Measurements from ENCODE around the gene PPP1R26.

The PPP1R26 gene

DNA sequence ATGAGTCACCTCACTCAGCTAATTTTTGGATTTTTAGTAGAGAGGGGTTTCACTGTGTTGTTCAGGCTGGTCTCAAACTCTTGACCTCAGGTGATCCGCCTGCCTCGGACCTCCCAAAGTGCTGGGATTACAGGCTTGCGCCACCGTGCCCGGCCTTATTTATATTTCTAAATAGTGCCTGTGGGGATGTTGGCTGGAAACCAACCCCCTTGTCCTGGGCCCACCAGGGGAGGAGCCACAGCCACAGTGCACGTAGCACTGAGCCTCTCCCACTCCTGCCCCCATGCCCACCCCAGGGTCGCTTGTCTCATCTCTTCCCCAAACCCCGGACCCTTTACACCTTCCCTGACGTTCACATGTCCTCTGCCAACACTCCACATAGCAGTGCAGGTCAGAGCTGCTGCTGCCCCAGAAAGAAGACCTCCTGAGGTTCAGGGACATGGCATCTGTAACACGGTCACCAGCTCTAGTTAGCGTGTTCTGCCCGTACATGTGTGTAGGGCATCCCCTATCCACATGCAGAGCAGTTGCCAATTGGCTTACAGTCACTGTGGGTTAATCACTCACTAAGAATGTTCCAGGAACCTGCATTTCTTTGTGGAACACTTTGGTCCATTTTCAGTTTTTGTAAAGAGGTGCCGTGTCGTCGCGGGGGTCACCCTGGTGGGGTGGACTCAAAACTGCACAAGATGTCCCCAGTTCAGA lies 10.7 kb downstream of the PPP1R26 start:
- DNase-seq = no peak

DNA sequence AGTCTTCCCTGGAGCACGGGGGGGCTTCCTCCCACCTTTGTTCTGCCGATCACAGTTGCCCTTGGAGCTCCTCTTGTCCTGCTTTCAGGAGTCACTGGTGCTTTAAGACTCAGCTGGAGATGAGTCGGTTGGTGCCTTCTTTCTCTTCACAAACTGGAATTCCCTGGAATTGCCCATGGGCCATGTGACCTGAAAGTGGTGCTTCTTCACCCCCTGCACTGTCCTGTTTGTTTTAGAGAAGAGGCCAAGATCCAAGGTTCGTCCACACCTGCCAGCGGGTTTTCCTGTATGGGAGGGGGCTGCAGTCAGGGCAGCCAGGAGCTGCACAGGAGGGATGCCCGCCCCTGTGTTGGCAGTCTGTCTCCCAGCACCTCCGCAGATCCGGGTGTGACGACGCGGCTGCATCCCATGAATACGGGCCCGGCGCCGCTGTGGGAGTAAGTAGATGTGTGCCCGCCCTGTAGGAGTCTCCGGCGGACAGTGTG lies 11.4 kb downstream of the PPP1R26 start:
- no peak for DNase-seq

DNA sequence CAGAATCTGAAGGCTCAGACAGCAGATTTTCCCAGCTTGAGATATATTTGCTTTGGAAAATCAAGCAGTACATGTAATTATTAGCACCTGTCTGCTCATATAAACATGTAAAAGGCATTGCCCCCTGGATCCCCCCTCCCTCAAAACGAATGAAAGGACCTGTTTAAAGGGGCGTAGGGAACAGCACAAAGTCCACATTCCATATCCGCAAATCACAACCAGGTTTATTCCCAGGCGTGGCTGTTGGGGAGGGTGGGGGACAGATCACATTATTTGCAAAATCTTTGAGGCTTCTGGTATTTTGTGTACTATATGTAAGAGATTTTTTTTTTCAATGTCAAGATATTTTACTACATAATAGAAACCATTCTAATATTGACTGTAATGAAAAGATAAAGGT lies 12.2 kb downstream of the PPP1R26 start:
- no peak for DNase-seq

DNA sequence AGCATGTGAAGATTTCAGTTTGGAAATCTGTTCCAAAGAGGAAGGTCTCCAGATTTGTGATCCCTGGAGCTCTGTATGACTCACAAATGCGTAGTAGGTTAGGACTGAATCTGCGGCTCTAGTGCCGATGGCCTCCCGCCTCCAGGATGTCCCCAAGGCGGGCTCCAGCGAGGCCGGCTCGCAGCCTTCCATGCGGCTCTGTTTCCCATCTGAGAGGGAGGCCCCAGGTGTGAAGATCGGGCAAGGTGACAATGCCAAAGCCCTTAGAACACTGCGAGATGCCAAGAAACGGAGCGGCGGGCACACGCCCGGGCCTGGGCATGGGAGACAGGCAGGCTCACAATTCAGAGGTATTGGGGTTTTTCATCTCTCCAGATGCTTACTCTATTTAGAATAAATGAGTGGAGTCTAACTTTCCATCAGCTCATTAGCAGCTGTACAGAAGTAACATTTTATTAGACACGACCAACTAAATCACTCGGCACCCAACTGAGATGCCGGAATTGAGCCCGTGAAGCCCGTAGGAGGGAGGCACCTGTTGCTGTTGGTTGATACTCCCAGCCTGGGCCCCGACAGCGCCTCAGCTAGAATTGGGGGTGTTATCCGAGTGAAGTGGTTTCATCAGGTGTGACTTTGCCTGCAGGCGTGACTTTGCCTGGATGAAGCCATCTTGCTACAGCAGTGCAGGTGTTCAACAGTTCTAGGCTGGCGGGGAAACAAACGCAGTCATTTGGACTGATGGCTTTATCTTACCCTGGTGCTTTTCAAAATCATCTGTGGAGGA lies 13.5 kb downstream of the PPP1R26 start:
- DNase-seq = no peak

DNA sequence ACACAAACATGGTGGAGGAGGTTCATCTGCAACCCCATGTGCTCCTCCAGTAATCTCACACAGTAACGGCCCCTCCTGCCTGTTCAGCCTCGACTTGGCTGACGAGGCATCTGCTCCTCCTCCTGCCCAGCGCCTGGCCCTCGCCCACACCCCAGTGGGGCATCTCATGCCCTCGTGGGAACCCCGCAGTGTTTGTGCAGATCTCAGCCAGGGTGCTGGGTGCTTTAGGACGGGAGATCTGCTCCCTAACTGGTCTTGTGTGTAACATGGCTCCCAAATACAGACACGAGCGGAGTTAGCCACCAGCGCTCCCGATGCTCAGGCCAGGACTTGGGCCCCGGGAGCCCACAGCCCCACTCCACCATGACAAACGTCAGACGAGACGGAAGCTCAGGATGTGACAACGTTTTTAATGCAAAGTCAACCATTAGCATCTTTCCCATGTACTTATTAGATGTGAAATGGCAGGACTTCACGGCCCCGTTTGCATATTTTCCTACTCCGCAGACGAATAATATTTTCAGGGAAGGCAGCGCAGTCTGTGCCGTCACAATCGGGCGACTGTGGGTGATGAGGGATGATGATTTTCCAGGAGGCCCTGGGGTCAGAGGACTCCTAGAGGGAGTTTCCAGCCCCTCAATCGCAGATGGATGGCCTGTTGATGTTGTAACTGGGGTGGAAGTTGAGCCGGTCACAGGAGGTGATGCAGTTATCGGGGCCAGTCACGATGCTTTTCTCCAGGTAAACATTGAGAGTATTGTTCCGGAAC lies 15.4 kb downstream of the PPP1R26 start:
- DNase-seq = no peak

DNA sequence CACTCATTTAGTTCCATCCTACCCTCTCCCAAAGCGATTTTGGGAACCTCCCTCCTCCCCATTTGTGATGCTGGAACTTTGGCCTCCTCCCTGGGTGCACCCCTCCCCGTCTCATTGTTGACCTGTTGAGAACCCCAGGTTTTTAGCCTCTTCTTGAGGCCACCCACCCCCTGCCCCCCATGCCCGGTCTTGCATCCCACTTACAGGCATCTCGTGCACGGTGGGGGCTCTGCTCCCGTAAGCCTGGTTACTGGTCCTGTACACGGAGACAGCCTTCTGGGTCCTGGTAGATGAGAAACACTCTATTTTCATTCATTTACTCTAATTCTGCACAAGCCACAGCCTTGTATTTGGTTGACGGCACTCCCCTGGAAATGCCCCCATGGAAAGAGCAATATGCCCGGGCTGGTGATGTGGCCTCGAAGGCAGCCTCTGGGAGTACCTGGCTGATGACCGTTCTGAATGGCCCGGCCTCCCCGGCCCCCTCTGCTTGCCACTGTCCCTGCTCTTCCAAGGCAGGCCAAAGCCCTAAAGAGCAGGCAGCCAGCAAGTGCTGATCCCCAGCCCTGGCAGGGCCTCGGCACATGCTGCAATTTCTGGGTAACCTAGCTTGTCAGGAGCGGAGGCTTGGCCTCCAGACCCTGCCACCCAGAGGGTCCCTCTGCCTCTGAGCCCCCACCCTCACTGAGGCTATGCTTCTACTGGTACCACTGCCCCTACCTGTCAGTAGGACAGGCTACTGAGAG lies 19.0 kb downstream of the PPP1R26 start:
- no peak for DNase-seq

DNA sequence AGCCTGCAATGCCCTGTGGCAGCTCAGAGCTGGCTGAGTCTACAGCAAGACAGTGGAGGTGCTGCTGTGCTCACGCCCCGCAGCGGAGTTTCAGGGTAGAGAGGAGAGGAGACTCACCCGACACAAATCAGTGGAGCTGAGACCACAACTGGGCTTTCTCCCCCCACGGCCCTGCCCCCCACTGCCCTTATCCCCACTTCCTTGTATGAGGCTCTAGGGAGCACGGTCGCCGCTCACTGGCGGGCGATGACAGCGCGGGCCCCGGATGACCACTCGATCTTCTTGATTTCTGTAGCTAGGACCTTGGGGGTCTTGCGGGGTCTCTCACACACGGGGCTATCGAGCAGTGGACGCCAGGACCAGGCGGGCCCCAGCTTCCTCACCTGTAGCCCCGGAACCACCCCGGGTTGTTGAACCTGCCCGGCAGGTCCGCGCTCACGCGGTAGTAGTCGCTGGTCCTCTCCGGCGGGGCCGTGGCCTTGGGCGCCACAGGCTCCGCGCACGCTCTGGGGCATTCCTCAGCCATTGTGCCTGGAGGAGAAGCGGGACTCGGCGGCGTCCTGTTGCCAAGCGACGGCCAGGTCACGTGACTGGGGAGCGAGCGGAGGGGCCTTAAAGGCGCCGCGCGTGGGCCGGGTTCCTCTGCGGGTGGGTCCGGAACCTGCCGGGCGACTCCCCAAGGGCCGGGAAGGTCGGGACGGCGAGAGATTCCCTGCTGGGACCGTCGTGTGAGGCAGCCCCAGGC lies 19.9 kb downstream of the PPP1R26 start:
- peak; percentile 83 for DNase-seq

DNA sequence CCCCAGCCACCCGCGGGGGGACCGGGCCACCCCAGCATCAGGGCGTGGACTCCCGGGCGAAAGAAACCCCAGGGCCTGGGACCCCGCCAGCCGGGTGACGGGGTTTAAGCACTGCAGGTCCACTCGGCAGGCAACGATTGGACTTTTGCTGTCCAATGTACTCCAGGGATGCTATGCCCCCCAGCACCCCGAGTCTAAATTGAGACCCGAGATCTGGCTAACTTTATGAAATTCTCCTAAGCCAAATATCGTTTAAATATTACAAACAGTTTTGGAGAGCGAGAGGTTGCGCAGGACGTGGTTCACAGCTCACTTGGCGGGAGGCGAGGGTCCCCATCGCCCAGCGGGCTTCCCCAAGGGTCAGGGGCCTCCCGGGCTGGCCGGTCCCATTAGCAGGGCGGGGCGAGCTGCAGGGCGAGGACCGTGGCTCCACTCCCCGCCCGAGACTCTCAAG lies 20.5 kb downstream of the PPP1R26 start:
- DNase-seq = peak; percentile 69

DNA sequence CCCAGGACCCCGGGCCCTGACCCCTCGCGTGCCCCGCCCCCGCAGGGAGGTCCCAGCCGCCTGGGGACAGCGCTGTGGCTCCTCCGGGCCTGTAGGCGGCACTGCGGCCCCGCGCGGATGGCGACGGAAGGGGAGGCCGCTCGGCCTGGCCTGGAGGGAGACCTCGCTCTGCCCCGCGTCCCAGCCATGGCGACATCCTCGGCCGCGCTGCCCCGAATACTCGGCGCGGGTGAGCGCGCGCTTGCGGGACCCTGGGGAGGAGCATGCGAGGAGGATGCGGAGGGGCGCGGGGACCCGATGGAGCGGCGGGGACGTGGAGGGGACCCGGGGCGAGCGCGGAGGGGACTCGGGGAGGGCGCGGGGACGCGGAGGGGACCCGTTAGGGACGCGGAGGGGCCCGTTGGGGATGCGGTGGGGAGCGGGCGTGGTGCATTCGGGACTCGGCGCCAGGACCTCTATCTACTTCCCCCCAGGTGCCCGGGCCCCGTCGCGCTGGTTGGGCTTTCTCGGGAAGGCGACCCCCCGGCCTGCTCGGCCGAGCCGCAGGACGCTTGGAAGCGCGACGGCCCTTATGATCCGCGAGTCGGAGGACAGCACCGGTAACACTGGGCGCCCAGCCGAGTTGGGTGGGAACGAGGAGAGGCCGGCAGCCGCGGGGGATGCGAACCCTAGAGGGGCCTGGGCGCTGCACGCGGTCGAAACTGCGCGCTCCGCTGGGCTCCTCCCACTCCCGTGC lies 21.1 kb downstream of the PPP1R26 start, which contains the start of gene MRPS2:
MRPS2 (plus strand) TSS at position 158 of the 736 bp plus-strand sequence; CDS start at position 187, 29 bp downstream.
- DNase-seq = peak; percentile 81

DNA sequence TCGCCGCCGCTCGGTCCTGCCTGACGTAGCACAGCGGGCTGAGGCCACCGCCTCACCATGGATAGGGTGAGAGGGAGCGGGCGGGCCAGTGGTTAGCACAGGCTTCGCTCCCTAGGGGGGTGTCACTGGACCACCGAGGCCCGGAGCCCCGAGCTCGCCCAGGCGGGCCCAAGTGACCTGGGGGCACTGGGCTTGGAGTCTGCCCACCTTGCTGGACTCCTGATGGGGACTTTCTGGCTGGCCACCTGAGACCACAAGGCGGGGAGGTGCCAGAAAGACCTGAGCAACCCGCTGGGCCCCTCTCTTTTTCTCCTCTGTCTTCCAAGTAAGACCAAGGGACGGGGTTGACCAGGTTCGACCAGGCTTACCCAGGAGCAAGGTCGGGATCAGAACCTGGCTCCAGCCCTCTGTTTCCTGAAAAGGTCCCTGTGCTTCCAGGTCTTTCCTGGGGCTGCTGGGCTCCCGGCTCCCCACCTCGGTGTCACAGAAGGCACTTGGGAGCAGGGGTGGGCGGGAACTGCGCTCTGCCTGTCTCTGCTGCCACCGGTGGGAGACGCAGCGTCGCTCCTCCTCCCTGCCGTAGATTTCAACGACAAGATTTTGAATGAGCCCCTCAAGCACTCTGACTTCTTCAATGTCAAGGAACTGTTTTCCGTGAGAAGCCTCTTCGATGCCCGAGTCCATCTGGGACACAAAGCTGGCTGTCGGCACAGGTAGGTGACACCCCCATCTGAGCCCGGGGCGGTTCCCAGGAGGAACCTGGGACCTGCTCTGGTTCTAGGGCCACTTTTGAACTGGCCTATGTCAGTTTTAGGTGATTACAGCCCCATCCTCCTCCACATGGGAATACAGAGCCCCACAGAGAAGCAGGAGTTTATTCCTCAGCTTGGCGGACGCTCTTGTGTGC lies 21.9 kb downstream of the PPP1R26 start:
- DNase-seq = no peak

DNA sequence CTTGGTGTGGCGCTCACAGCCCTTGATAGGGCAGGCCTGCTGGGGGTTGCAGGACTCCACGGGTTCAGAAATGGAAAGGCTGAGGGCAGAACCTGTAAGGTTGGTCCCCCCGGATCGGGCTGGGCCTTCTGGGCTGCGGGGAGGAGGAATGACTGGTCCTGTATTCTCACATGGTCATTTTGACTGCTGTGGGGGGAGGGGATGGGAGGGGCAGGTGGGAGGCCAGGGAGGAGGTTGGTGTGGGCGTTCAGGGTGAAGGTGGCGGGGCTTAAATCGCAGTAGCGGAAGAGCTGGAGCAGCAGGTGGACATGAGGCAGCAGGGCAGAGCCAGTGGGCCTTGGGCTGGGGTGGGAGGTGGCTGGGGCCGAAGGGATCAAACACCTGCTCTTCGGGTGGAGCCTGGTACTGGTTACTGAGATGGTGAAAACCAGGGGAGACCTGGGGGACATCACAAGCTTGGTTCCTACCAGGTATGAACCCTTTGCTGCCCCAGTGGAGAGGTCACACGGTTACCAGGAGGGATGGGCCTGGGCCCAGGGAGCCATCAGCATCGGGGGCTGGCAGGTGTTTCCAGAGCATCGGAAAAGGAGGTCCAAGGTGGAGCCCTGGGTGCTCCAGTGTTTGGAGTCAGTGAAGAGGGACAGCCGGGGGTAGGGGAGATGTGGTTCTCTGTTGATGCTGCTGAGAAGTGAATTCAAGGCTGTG lies 22.7 kb downstream of the PPP1R26 start:
- DNase-seq = no peak

DNA sequence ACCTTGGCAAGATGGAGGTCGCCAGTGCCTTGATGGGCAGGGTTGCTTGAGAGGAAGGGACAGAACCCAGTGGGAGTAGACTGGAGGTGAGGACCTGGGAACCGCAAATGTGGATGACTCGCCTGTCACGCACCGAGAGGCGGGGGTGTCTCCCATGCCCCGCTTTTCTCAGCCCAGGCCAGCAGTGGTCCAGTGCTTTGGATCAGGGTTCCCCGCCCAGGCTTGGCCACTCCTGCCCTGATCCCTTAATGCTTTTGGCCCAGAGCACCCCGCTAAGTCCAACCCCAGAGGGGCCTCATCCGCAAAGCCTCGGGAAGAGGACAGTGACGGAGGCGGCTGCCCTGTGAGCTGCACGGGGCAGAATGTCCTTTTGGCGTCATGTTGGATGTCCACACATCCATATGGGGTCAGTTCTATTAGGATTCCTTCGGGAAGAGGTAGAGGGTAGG lies 23.3 kb downstream of the PPP1R26 start:
- no peak for DNase-seq

DNA sequence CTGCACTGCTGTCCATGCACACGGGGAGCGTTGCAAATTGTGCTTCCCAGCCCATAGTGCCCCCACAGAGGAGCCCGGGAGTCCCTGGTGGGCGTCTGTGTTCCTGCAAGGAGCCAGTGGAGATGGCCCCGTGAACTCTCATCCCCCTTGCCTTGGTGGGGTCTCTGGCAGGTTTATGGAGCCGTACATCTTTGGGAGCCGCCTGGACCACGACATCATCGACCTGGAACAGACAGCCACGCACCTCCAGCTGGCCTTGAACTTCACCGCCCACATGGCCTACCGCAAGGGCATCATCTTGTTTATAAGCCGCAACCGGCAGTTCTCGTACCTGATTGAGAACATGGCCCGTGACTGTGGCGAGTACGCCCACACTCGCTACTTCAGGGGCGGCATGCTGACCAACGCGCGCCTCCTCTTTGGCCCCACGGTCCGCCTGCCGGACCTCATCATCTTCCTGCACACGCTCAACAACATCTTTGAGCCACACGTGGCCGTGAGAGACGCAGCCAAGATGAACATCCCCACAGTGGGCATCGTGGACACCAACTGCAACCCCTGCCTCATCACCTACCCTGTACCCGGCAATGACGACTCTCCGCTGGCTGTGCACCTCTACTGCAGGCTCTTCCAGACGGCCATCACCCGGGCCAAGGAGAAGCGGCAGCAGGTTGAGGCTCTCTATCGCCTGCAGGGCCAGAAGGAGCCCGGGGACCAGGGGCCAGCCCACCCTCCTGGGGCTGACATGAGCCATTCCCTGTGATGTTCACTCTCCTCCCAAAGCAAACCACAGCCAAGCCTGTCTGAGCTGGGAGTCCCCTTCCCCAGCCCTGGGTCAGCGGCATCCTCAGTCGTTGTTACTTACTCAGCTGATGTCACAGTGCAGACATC lies 24.0 kb downstream of the PPP1R26 start:
- no peak for DNase-seq

DNA sequence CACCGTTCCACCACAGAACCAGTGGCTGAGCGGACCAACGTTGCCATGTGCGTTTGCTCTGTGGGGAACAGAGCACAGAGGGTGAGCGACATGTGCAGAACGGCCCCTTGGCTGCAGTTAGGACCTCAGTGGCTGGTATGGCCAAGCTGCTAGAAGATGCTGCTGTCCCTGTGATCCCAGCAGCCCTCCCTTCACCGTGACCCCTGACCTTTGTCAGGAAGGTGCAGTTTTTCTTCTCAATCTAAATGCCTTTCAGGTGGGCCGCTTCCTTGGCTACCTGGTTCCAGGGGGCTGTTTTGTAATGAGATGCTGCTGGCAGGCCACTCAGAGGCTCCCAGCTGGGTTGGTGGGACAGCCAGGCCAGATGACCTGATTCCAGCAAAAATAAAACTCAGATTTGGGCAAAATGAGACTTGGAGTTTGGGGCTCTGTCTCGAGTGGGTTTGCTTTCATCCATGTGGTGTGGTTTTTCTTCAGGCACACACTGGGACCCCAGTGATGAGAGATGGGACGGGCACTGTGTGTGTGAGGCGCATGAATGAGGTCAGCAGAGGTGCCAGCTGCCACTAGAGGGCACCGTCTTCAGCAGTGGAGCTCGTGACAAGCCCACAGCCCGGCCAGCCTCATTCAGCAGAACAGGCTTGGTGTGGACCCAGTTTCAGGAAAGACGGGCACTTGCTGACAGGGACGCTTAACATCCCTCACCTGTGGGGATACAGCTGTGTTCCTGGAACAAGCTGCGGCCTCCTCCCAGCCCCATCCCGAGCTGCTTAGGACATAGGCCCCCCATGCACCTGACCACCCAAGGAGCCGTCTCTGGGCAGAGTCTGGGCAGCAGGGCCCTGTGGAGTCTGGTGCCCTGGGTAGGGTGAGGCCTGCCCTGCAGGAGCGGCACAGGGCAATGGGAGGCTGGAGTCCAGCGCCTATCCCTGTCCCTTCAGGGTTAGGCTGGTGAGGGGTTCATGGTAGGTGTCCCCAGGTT lies 25.0 kb downstream of the PPP1R26 start:
- DNase-seq = peak; percentile 52

DNA sequence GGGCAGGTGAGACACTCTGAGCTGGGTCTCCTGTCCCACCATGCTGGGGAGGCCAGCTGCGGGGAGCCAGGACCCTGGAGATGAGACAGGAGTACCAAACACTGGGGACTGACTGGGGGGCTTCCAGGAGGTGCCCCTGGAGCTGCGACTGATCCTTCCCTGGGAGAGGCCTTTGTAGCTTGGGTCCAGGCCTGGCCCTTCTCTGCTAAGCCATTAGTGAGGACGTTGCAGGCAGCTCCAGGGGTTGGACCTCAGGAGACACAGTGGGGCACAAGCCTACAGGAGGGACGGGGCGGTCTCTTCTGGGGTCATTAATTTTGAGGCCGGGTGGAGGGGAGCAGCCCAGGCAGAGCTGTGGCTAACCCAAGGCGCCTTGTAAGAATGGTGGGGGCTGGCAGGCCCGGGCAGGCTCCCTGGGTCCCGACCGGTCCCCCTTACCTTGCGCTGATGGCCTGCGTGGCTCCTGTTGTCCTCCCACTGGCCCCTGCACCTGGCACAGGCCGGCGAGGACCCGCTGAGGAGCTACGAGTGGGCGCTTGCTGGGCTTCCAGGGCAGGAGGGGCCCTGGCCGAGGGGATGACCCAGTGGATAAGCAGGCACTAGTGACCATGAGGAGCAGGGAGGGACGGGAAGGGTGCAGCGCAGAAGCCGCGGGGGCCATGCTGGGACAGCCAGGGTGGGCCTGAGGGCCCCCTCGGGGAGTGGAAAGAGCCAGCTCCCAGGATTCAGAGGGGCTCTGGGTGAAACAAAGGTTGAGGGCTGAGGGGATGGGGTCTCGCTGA lies 26.0 kb downstream of the PPP1R26 start:
- DNase-seq = no peak

All from NCI-H2171 treated with DMSO at 0.1 percent for 48 hours (cell line).